PC-9 (cell line): Measurements from ENCODE around the gene ELOVL7. TPM values are rescaled to one million over a fixed set of nuclear protein-coding genes. Genes with fewer than 3 reads are reported as not detected.

Experiments
- BruUV-seq: library from RNA; stranded (reverse); fragments of 400-500 nt; replicated peaks from 2 replicates; lab custom pipeline; 2021; lab: Mats Ljungman, UMichigan
- CTCF ChIA-PET: fragments of 300-600 bp; sonication (Branson Sonifier 250); formaldehyde crosslinking; loops from one replicate; lab custom pipeline; 2022; ENCODE audit warnings: antibody characterized with exemption; lab: Charles Lee
- POLR2A ChIA-PET: fragments of 300-600 bp; sonication (Branson Sonifier 250); formaldehyde crosslinking; loops from one replicate; lab custom pipeline; 2022; ENCODE audit warnings: antibody characterized with exemption; ENCODE audit not compliant: unreplicated experiment; lab: Charles Lee
- DNase-seq, 2 experiments: peaks; one replicate each; pipeline versions ENCODE4 v3.0.0 to v3.0.0-alpha.2; 2015 to 2022; ENCODE audit warnings: mixed read lengths in 1 of 2
- H2AFZ ChIP-seq: fragments of 200-600 bp; sonication (generic); 2 replicates; pipeline ENCODE4 v1.8.1; 2017; ENCODE audit warnings: antibody characterized with exemption
- H3F3A ChIP-seq: fragments of 200-600 bp; sonication (generic); 2 replicates; pipeline ENCODE4 v1.8.1; 2017; ENCODE audit warnings: antibody characterized with exemption, mild to moderate bottlenecking, low read depth; ENCODE audit not compliant: insufficient read depth
- H3K27ac ChIP-seq: fragments of 200-600 bp; sonication (generic); 2 replicates; pipeline ENCODE4 v1.6.1; 2016; ENCODE audit warnings: mixed run types
- H3K27me3 ChIP-seq: fragments of 200-600 bp; sonication (generic); 2 replicates; pipeline ENCODE4 v1.6.1; 2016; ENCODE audit warnings: low read depth, mixed run types; ENCODE audit not compliant: insufficient read depth
- H3K36me3 ChIP-seq: fragments of 200-600 bp; sonication (generic); 2 replicates; pipeline ENCODE4 v1.6.1; 2016; ENCODE audit warnings: low read depth, mixed run types
- H3K4me1 ChIP-seq: fragments of 200-600 bp; sonication (generic); replicated peaks from 2 replicates; pipeline ENCODE4 v1.6.1; 2016; ENCODE audit warnings: mixed run types; ENCODE audit not compliant: insufficient read depth
- H3K4me2 ChIP-seq: fragments of 200-600 bp; sonication (generic); 2 replicates; pipeline ENCODE4 v1.6.1; 2017; ENCODE audit warnings: mixed run types
- H3K4me3 ChIP-seq: fragments of 200-600 bp; sonication (generic); 2 replicates; pipeline ENCODE4 v1.6.1; 2016; ENCODE audit warnings: mixed run types
- H3K79me2 ChIP-seq: fragments of 200-600 bp; sonication (generic); 2 replicates; pipeline ENCODE4 v1.6.1; 2017; ENCODE audit warnings: low read depth, mixed run types
- H3K9me2 ChIP-seq: fragments of 200-600 bp; sonication (generic); 2 replicates; pipeline ENCODE4 v1.8.1; 2017; ENCODE audit warnings: mild to moderate bottlenecking; ENCODE audit not compliant: insufficient read depth
- H3K9me3 ChIP-seq: fragments of 200-600 bp; sonication (generic); 2 replicates; pipeline ENCODE4 v1.8.1; 2016; ENCODE audit warnings: low read depth; ENCODE audit not compliant: insufficient read depth
- H4K20me1 ChIP-seq: fragments of 200-600 bp; sonication (generic); 2 replicates; pipeline ENCODE4 v1.8.1; 2017; ENCODE audit not compliant: insufficient read depth
- CTCF ChIP-seq: fragments of 200-600 bp; sonication (generic); conservative IDR thresholded peaks from 2 replicates; pipeline ENCODE4 v1.6.1; 2017; ENCODE audit warnings: mixed run types, antibody characterized with exemption, mild to moderate bottlenecking, moderate library complexity
- EZH2 ChIP-seq: fragments of 200-600 bp; sonication (generic); IDR thresholded peaks from 2 replicates; pipeline ENCODE4 v1.8.0; 2017; ENCODE audit warnings: antibody characterized with exemption, low read depth
- intact Hi-C: fragments of 100-400 bp; cut with micrococcal nuclease; formaldehyde crosslinking; loops from one replicate; pipeline ENCODE4 v1.10.0; 2022; ENCODE audit not compliant: unreplicated experiment
- total RNA-seq: library from RNA; stranded (reverse); gene quantifications from 2 replicates; pipeline ENCODE4 v1.2.3, GENCODE V29; 2021

The ELOVL7 gene
- total RNA-seq, 1 experiment from 2014 or later: 24.3 TPM

- no peak overlapping the region for H2AFZ ChIP-seq
- ChIA-PET CTCF (no interaction called here), POLR2A (no interaction called here)
- H3K9me3 ChIP-seq: no peaks in the 10 kb centered on the region
- H3K27ac ChIP-seq: no peak overlapping the region
- no peak overlapping the region for H3K4me3 ChIP-seq
- no peaks in the 10 kb centered on the region for H4K20me1 ChIP-seq
- H3K4me1 ChIP-seq: no peaks in the 10 kb centered on the region
- no peaks in the 10 kb centered on the region for H3K36me3 ChIP-seq
- DNase-seq: no peak
- no peaks in the 10 kb centered on the region for H3K9me2 ChIP-seq
- intact Hi-C loops: no loop called here
- no TSS peak for BruUV-seq
- H3K4me2 ChIP-seq: no peak overlapping the region
- H3K27me3 ChIP-seq: no peaks in the 10 kb centered on the region
- TF ChIP-seq EZH2 (no peak), CTCF (no peak)
- no peaks in the 10 kb centered on the region for H3F3A ChIP-seq
- H3K79me2 ChIP-seq: no peaks in the 10 kb centered on the region
These were observed 99.4 kb downstream of the ELOVL7 start for GRCh38 chr5:60744682-60745081.

DNA sequence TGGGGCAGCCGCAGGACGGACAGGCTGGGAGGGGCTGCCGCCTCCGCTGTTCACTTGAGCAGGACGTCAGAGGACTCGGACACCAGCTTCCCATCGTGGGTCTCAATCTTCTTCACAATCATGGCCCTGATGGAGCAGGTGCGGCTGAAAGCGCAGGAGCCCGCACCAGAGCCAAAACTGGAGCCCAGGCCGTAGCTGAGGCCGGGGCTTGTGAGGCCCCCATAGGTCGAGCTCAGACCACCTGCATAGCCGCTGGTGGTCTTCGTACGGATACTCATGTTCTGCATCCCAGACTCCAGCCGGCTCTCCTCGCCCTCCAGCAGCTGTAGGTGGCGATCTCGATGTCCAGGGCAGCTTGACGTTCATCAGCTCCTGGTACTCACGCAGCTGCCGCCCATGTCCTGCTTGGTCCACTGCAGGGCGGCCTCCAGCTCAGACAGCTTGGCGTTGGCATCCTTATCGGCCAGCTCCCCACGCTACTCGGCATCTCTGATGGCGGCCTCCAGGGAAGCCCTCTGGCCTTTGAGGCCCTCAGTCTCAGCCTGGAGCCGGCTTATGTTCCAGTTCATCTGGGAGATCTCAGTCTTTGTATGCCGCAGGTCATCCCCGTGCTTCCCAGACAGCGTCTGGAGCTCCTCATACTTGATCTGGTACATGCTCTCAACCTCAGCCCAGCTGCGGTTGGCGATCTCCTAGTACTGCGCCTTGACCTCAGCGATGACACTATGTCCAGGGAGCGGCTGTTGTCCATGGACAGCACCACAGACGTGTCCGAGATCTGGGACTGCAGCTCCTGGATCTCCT, 100.4 kb downstream of the ELOVL7 start:
- ChIA-PET CTCF (no interaction called here), POLR2A (no interaction called here)
- no peak for DNase-seq
- Histone ChIP-seq H3K9me3 (no peaks in the 10 kb centered on the region), H3K9me2 (no peaks in the 10 kb centered on the region), H3K36me3 (no peaks in the 10 kb centered on the region), H3F3A (no peaks in the 10 kb centered on the region), H4K20me1 (no peaks in the 10 kb centered on the region), H3K4me2 (no peak overlapping the region), H3K79me2 (no peaks in the 10 kb centered on the region), H3K4me3 (no peak overlapping the region), H3K4me1 (no peaks in the 10 kb centered on the region), H3K27ac (no peak overlapping the region), H2AFZ (no peak overlapping the region), H3K27me3 (no peaks in the 10 kb centered on the region)
- TF ChIP-seq CTCF (no peak), EZH2 (no peak)
- BruUV-seq: no TSS peak
- intact Hi-C loops: no loop called here

GRCh38 chr5:60740322-60740721, 103.7 kb downstream of the ELOVL7 start:
- H4K20me1 ChIP-seq: no peaks in the 10 kb centered on the region
- H3F3A ChIP-seq: no peaks in the 10 kb centered on the region
- H3K27ac ChIP-seq: no peak overlapping the region
- H3K4me1 ChIP-seq: no peaks in the 10 kb centered on the region
- intact Hi-C loops: no loop called here
- H2AFZ ChIP-seq: no peak overlapping the region
- TF ChIP-seq EZH2 (no peak), CTCF (no peak)
- BruUV-seq: no TSS peak
- ChIA-PET POLR2A (no interaction called here), CTCF (no interaction called here)
- H3K9me2 ChIP-seq: no peaks in the 10 kb centered on the region
- H3K36me3 ChIP-seq: no peaks in the 10 kb centered on the region
- H3K27me3 ChIP-seq: no peaks in the 10 kb centered on the region
- no peak overlapping the region for H3K4me3 ChIP-seq
- H3K79me2 ChIP-seq: no peaks in the 10 kb centered on the region
- no peaks in the 10 kb centered on the region for H3K9me3 ChIP-seq
- no peak for DNase-seq
- H3K4me2 ChIP-seq: no peak overlapping the region
